Measurements from ENCODE around the gene ADGRV1. TPM values are rescaled to one million over a fixed set of nuclear protein-coding genes. Genes with fewer than 3 reads are reported as not detected.
"Not testable (repeated sequence)": the region's sequence is repeated elsewhere in the genome, so short reads cannot be mapped to it uniquely, and the experiment has no call there.

The ADGRV1 gene
- total and polyA plus RNA-seq, 2 donors, result 2.2 to 5.1 TPM

DNA sequence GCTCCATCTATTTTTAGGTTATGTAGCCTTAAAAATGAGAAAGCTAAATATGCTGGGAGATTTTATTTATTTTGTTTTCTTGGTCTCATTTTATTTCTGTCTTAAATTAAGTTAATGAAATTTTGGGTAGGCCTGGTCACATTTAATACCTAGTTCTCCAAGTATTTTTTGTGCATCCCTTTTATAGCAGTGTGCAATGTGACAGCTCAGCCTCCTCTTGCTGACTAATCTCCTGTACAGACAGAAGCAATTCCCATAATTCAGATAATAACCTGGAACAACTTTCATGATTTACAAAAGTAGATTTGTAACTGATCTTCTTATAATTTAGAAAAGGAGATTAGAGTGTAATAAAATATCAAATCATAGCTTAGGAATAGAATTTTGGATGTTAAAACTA is 403.9 kb downstream of the ADGRV1 start:
- Histone ChIP-seq H3K27ac (ENCODE audit: low read depth in 1 of 2, low read length in 1 of 2) (no peak overlapping the region), H3K36me3 (ENCODE audit: control insufficient read depth in 2 of 2, insufficient read depth in 2 of 2, low read length in 1 of 2) (no peaks in the 10 kb centered on the region), H3K27me3 (ENCODE audit: control insufficient read depth in 2 of 2, insufficient read depth in 1 of 2, low read length in 1 of 2) (no peaks in the 10 kb centered on the region), H3K9me3 (ENCODE audit: control insufficient read depth in 2 of 2, insufficient read depth in 1 of 2, low read length in 1 of 2) (no peaks in the 10 kb centered on the region), H3K4me3 (ENCODE audit: low read length in 2 of 2) (no peak overlapping the region), H3K4me1 (ENCODE audit: control insufficient read depth in 2 of 2, insufficient read depth in 2 of 2, low read length in 2 of 2) (no peaks in the 10 kb centered on the region)
- no peak for DNase-seq (ENCODE audit: low read depth in 6 of 9, low spot score in 9 of 9)

GRCh38 chr5:90965110-90965685 is 406.6 kb downstream of the ADGRV1 start:
- peaks cover 0 to 4% of the 10 kb centered on the region in 2 donors for H3K9me3 ChIP-seq (ENCODE audit: control insufficient read depth in 2 of 2, insufficient read depth in 1 of 2, low read length in 1 of 2)
- 97% methylated on average over 7 of the region's 7 CpGs for WGBS
- no peaks in the 10 kb centered on the region for H3K4me1 ChIP-seq (ENCODE audit: control insufficient read depth in 2 of 2, insufficient read depth in 2 of 2, low read length in 2 of 2)
- H3K36me3 ChIP-seq (ENCODE audit: control insufficient read depth in 2 of 2, insufficient read depth in 2 of 2, low read length in 1 of 2), result no peaks in the 10 kb centered on the region
- no peak for DNase-seq (ENCODE audit: low read depth in 6 of 9, low spot score in 9 of 9)
- no peaks in the 10 kb centered on the region for H3K27me3 ChIP-seq (ENCODE audit: control insufficient read depth in 2 of 2, insufficient read depth in 1 of 2, low read length in 1 of 2)
- H3K4me3 ChIP-seq (ENCODE audit: low read length in 2 of 2), result no peak overlapping the region
- H3K27ac ChIP-seq (ENCODE audit: low read depth in 1 of 2, low read length in 1 of 2), result no peak overlapping the region

DNA sequence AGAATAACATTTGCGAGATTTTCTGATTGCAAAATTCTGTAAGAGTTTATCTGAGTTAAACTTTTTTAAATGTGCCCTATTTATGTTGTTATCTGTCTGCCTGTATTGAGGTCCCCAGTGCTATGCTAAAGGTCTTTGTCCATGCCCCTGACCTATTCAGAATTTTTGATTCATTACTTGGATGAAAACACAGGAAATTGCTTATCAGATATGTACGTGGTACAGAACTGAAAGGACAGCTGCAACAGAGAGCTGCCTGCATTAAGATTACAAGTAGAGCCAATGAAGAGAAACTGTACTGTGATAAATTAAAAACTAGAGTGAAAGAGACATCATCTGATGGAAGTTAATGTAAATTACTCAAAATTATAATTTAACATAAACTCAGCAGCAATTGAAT is 408.8 kb downstream of the ADGRV1 start:
- 45% methylated on average over 2 of the region's 2 CpGs for WGBS
- Histone ChIP-seq H3K4me1 (ENCODE audit: control insufficient read depth in 2 of 2, insufficient read depth in 2 of 2, low read length in 2 of 2) (no peaks in the 10 kb centered on the region), H3K4me3 (ENCODE audit: low read length in 2 of 2) (no peak overlapping the region), H3K9me3 (ENCODE audit: control insufficient read depth in 2 of 2, insufficient read depth in 1 of 2, low read length in 1 of 2) (peaks cover 0 to 4% of the 10 kb centered on the region in 2 donors), H3K27ac (ENCODE audit: low read depth in 1 of 2, low read length in 1 of 2) (no peak overlapping the region), H3K36me3 (ENCODE audit: control insufficient read depth in 2 of 2, insufficient read depth in 2 of 2, low read length in 1 of 2) (no peaks in the 10 kb centered on the region), H3K27me3 (ENCODE audit: control insufficient read depth in 2 of 2, insufficient read depth in 1 of 2, low read length in 1 of 2) (no peaks in the 10 kb centered on the region)
- no peak for DNase-seq (ENCODE audit: low read depth in 6 of 9, low spot score in 9 of 9)

DNA sequence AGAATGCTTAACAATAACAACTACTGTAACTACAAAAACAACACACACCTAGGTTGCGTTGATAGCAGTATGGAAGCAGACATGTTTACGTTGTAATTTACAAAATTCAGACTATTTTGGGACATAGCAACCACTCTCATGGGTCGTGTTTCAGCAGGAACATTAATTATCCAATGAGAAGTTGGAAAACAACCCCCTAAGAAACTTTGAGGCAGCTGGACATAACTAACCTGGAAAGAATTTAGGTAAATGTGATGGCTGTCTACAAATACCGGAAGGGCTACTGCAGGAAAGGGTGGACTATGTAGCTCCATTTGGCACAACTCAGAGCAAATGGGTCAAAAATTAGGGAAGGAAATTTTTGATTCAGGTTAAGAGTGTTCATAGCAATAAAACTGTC is 409.3 kb downstream of the ADGRV1 start:
- Histone ChIP-seq H3K4me1 (ENCODE audit: control insufficient read depth in 2 of 2, insufficient read depth in 2 of 2, low read length in 2 of 2) (no peaks in the 10 kb centered on the region), H3K4me3 (ENCODE audit: low read length in 2 of 2) (no peak overlapping the region), H3K27ac (ENCODE audit: low read depth in 1 of 2, low read length in 1 of 2) (no peak overlapping the region), H3K9me3 (ENCODE audit: control insufficient read depth in 2 of 2, insufficient read depth in 1 of 2, low read length in 1 of 2) (peaks cover 0 to 4% of the 10 kb centered on the region in 2 donors), H3K36me3 (ENCODE audit: control insufficient read depth in 2 of 2, insufficient read depth in 2 of 2, low read length in 1 of 2) (no peaks in the 10 kb centered on the region), H3K27me3 (ENCODE audit: control insufficient read depth in 2 of 2, insufficient read depth in 1 of 2, low read length in 1 of 2) (no peaks in the 10 kb centered on the region)
- no peak for DNase-seq (ENCODE audit: low read depth in 6 of 9, low spot score in 9 of 9)
- 40% methylated on average over 4 of the region's 4 CpGs for WGBS

DNA sequence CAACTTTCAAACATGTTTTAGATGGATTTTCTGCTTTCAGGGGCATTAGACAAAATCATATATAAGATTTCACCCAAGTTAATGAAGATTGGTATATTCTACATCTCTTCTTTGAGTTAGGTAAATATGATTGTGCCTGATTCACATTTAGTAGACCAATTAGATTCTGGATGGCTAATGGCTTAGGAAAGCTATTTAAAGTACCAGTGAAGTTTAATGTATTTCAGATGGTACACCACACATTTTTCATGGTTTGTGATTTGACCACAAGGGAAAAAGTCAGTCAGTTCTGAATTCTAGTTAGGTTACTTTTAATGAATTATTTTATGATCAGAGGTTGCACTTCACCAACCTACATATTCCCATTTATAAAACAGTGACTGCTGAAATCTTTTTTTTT is 409.7 kb downstream of the ADGRV1 start:
- no peak overlapping the region for H3K27ac ChIP-seq (ENCODE audit: low read depth in 1 of 2, low read length in 1 of 2)
- DNase-seq (ENCODE audit: low read depth in 6 of 9, low spot score in 9 of 9), result no peak

DNA sequence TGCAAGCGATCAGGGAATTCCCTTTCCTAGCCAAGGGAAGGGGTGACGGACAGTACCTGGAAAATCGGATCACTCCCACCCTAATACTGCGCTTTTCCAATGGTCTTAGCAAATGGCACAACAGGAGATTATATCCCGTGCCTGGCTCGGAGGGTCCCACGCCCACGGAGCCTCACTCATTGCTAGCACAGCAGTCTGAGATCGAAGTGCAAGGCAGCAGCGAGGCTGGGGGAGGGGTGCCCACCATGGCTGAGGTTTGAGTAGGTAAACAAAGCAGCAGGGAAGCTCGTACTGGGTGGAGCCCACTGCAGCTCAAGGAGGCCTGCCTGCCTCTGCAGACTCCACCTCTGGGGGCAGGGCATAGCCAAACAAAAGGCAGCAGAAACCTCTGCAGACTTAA is 411.3 kb downstream of the ADGRV1 start:
- not testable (repeated sequence) for H3K27me3 ChIP-seq (ENCODE audit: control insufficient read depth in 2 of 2, insufficient read depth in 1 of 2, low read length in 1 of 2); H3K9me3 ChIP-seq (ENCODE audit: control insufficient read depth in 2 of 2, insufficient read depth in 1 of 2, low read length in 1 of 2); H3K4me1 ChIP-seq (ENCODE audit: control insufficient read depth in 2 of 2, insufficient read depth in 2 of 2, low read length in 2 of 2); DNase-seq (ENCODE audit: low read depth in 6 of 9, low spot score in 9 of 9); H3K36me3 ChIP-seq (ENCODE audit: control insufficient read depth in 2 of 2, insufficient read depth in 2 of 2, low read length in 1 of 2); H3K4me3 ChIP-seq (ENCODE audit: low read length in 2 of 2); H3K27ac ChIP-seq (ENCODE audit: low read depth in 1 of 2, low read length in 1 of 2)
- WGBS, result 88% methylated on average over 11 of the region's 11 CpGs

More for the DNA sequence above, 409.7 kb downstream of the ADGRV1 start:
- Histone ChIP-seq H3K9me3 (ENCODE audit: control insufficient read depth in 2 of 2, insufficient read depth in 1 of 2, low read length in 1 of 2) (peaks cover 0 to 4% of the 10 kb centered on the region in 2 donors), H3K36me3 (ENCODE audit: control insufficient read depth in 2 of 2, insufficient read depth in 2 of 2, low read length in 1 of 2) (no peaks in the 10 kb centered on the region), H3K4me3 (ENCODE audit: low read length in 2 of 2) (no peak overlapping the region), H3K27me3 (ENCODE audit: control insufficient read depth in 2 of 2, insufficient read depth in 1 of 2, low read length in 1 of 2) (no peaks in the 10 kb centered on the region), H3K4me1 (ENCODE audit: control insufficient read depth in 2 of 2, insufficient read depth in 2 of 2, low read length in 2 of 2) (no peaks in the 10 kb centered on the region)

GRCh38 chr5:90981177-90981576 is 422.6 kb downstream of the ADGRV1 start:
- 98% methylated on average over 5 of the region's 5 CpGs for WGBS

DNA sequence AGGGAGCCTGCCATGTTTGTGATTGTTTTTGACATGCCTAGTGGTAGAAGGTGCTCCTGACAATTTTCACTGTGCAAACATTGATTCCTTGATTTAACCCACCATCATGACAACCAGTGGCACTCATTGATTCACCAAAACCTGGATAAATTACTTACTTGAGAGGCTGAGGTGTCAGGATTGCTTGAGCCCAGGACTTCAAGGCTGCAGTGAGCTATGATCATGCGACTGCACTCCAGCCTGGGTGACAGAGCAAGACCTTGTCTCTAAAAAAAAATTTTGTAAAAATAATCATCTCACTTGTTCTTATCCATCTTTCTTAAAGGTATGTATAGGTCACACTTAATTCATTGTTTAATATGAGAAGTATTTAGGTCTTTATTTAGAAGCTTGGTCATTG is 423.2 kb downstream of the ADGRV1 start:
- H3K9me3 ChIP-seq (ENCODE audit: control insufficient read depth in 2 of 2, insufficient read depth in 1 of 2, low read length in 1 of 2), result no peaks in the 10 kb centered on the region
- H3K4me1 ChIP-seq (ENCODE audit: control insufficient read depth in 2 of 2, insufficient read depth in 2 of 2, low read length in 2 of 2), result no peaks in the 10 kb centered on the region
- no peak overlapping the region for H3K27ac ChIP-seq (ENCODE audit: low read depth in 1 of 2, low read length in 1 of 2)
- H3K27me3 ChIP-seq (ENCODE audit: control insufficient read depth in 2 of 2, insufficient read depth in 1 of 2, low read length in 1 of 2), result no peaks in the 10 kb centered on the region
- H3K36me3 ChIP-seq (ENCODE audit: control insufficient read depth in 2 of 2, insufficient read depth in 2 of 2, low read length in 1 of 2), result no peaks in the 10 kb centered on the region
- H3K4me3 ChIP-seq (ENCODE audit: low read length in 2 of 2), result no peak overlapping the region
- no peak for DNase-seq (ENCODE audit: low read depth in 6 of 9, low spot score in 9 of 9)
- WGBS, result 3% methylated on average over 1 of the region's 1 CpG

More at GRCh38 chr5:90981177-90981576, 422.6 kb downstream of the ADGRV1 start:
- no peaks in the 10 kb centered on the region for H3K9me3 ChIP-seq (ENCODE audit: control insufficient read depth in 2 of 2, insufficient read depth in 1 of 2, low read length in 1 of 2)
- no peak overlapping the region for H3K27ac ChIP-seq (ENCODE audit: low read depth in 1 of 2, low read length in 1 of 2)
- H3K4me1 ChIP-seq (ENCODE audit: control insufficient read depth in 2 of 2, insufficient read depth in 2 of 2, low read length in 2 of 2), result no peaks in the 10 kb centered on the region
- no peaks in the 10 kb centered on the region for H3K36me3 ChIP-seq (ENCODE audit: control insufficient read depth in 2 of 2, insufficient read depth in 2 of 2, low read length in 1 of 2)
- DNase-seq (ENCODE audit: low read depth in 6 of 9, low spot score in 9 of 9), result no peak
- no peaks in the 10 kb centered on the region for H3K27me3 ChIP-seq (ENCODE audit: control insufficient read depth in 2 of 2, insufficient read depth in 1 of 2, low read length in 1 of 2)
- H3K4me3 ChIP-seq (ENCODE audit: low read length in 2 of 2), result no peak overlapping the region

- no peaks in the 10 kb centered on the region for H3K27me3 ChIP-seq (ENCODE audit: control insufficient read depth in 2 of 2, insufficient read depth in 1 of 2, low read length in 1 of 2)
- H3K36me3 ChIP-seq (ENCODE audit: control insufficient read depth in 2 of 2, insufficient read depth in 2 of 2, low read length in 1 of 2), result no peaks in the 10 kb centered on the region
- H3K4me3 ChIP-seq (ENCODE audit: low read length in 2 of 2), result no peak overlapping the region
- H3K4me1 ChIP-seq (ENCODE audit: control insufficient read depth in 2 of 2, insufficient read depth in 2 of 2, low read length in 2 of 2), result no peaks in the 10 kb centered on the region
- WGBS, result 72% methylated on average over 4 of the region's 4 CpGs
- no peak overlapping the region for H3K27ac ChIP-seq (ENCODE audit: low read depth in 1 of 2, low read length in 1 of 2)
- DNase-seq (ENCODE audit: low read depth in 6 of 9, low spot score in 9 of 9), result no peak
- H3K9me3 ChIP-seq (ENCODE audit: control insufficient read depth in 2 of 2, insufficient read depth in 1 of 2, low read length in 1 of 2), result no peaks in the 10 kb centered on the region
These were observed 424.0 kb downstream of the ADGRV1 start for GRCh38 chr5:90982576-90982975.

DNA sequence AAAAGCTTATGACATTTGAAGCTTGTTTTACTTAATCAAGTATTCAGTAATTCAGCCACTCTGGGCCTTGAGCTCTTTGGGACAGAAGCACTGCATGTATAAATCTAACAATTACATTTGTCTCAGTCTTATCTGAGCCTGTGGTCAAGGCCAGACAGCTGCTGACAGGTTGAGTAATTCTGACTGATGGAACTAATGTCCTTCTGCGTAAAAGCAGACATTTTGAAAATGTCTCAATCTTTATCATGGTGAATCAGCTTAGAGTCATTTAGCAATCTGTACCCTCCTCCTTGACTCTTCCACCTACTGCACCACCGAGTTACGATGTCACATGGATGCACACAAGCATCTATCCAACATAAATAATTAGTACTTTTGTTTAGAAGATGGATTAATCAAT is 424.6 kb downstream of the ADGRV1 start:
- H3K27ac ChIP-seq (ENCODE audit: low read depth in 1 of 2, low read length in 1 of 2), result no peak overlapping the region
- no peaks in the 10 kb centered on the region for H3K27me3 ChIP-seq (ENCODE audit: control insufficient read depth in 2 of 2, insufficient read depth in 1 of 2, low read length in 1 of 2)
- no peak overlapping the region for H3K4me3 ChIP-seq (ENCODE audit: low read length in 2 of 2)
- 94% methylated on average over 3 of the region's 3 CpGs for WGBS
- H3K36me3 ChIP-seq (ENCODE audit: control insufficient read depth in 2 of 2, insufficient read depth in 2 of 2, low read length in 1 of 2), result no peaks in the 10 kb centered on the region
- no peaks in the 10 kb centered on the region for H3K9me3 ChIP-seq (ENCODE audit: control insufficient read depth in 2 of 2, insufficient read depth in 1 of 2, low read length in 1 of 2)
- no peaks in the 10 kb centered on the region for H3K4me1 ChIP-seq (ENCODE audit: control insufficient read depth in 2 of 2, insufficient read depth in 2 of 2, low read length in 2 of 2)
- DNase-seq (ENCODE audit: low read depth in 6 of 9, low spot score in 9 of 9), result no peak
